WERI-Rb-1 (cell line): ENCODE data around the gene NXPE4.
"Not testable (repeated sequence)": the region's sequence is repeated elsewhere in the genome, so short reads cannot be mapped to it uniquely, and the experiment has no call there.

Experiments
- DNase-seq: peaks from one replicate; pipeline ENCODE4 v3.0.0-alpha.2; 2020
- H3K27ac ChIP-seq: fragments of 250-450 bp; sonication (Bioruptor Pico); 2 replicates; pipeline ENCODE4 v1.5.1; 2020; ENCODE audit warnings: mild to moderate bottlenecking, moderate library complexity
- H3K27me3 ChIP-seq: fragments of 250-450 bp; sonication (Bioruptor Pico); 2 replicates; pipeline ENCODE4 v1.5.1; 2021; ENCODE audit warnings: mild to moderate bottlenecking, low read depth, moderate library complexity; ENCODE audit not compliant: insufficient read depth, severe bottlenecking
- H3K36me3 ChIP-seq: fragments of 250-450 bp; sonication (Bioruptor Pico); 2 replicates; pipeline ENCODE4 v1.5.1; 2020; ENCODE audit warnings: mild to moderate bottlenecking, moderate library complexity
- H3K4me3 ChIP-seq: 2 replicates; pipeline ENCODE4 v1.5.1; 2011; ENCODE audit warnings: low read depth, mild to moderate bottlenecking, control low read depth, low read length
- H3K9me3 ChIP-seq: fragments of 250-450 bp; sonication (Bioruptor Pico); 2 replicates; pipeline ENCODE4 v1.5.1; 2021; ENCODE audit warnings: mild to moderate bottlenecking, moderate library complexity; ENCODE audit not compliant: severe bottlenecking
- TF ChIP-seq, protein P1 (sequence below): IDR thresholded peaks from 2 replicates; pipeline ENCODE4 v1.5.1; 2011; ENCODE audit warnings: low read depth, mild to moderate bottlenecking, control low read depth, inconsistent platforms, low read length

Gene NXPE4

DNA sequence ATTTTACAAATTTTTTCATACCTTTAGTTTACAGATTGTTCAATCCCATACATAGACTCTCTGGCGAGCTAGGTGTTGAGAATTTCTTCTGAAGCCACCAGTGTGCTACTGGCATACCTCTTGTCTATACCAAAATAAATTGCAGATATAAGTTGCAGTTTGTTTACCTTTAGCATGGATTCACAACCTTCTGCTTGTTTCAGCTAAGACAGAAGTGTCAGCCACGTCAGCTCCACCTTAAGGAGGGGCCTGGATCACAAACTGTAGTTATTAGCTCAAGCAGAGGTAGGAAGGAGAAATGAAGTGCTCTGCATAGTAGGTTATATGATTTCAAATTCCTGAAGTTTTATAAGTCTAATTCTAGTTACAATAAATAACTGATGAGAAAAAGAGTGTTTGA lies at the start of gene NXPE4:
Gene NXPE4 (minus strand): TSS at position 216 of the 400 bp plus-strand sequence. CDS start 1,027 bp downstream, outside the sequence.
- H3K4me3 ChIP-seq, result no peak within 1 kb of the TSS
- peaks cover 7% of the 10 kb centered on the region for H3K27me3 ChIP-seq
- H3K36me3 ChIP-seq, result no peaks in the 10 kb centered on the region
- DNase-seq, result no peak
- no peak within 1 kb of the TSS for H3K27ac ChIP-seq
- no peaks in the 10 kb centered on the region for H3K9me3 ChIP-seq
- TF ChIP-seq, protein P1, sequence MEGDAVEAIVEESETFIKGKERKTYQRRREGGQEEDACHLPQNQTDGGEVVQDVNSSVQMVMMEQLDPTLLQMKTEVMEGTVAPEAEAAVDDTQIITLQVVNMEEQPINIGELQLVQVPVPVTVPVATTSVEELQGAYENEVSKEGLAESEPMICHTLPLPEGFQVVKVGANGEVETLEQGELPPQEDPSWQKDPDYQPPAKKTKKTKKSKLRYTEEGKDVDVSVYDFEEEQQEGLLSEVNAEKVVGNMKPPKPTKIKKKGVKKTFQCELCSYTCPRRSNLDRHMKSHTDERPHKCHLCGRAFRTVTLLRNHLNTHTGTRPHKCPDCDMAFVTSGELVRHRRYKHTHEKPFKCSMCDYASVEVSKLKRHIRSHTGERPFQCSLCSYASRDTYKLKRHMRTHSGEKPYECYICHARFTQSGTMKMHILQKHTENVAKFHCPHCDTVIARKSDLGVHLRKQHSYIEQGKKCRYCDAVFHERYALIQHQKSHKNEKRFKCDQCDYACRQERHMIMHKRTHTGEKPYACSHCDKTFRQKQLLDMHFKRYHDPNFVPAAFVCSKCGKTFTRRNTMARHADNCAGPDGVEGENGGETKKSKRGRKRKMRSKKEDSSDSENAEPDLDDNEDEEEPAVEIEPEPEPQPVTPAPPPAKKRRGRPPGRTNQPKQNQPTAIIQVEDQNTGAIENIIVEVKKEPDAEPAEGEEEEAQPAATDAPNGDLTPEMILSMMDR, result no peak

DNA sequence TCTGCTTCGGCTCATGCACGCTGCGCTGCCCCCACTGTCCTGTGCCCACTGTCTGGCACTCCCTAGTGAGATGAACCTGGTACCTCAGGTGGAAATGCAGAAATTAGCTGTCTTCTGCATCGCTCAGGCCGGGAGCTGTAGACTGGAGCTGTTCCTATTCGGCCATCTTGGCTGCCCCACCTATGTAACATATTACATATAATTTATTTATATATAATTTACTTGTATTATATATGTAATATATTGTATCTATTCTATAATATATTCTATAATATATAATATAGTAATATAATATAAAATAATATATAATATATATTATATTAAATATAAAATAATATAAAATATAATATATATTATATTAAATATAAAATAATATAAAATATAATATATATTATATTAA lies 43.9 kb upstream of the NXPE4 start:
- H3K9me3 ChIP-seq, H3K27ac ChIP-seq, H3K36me3 ChIP-seq, DNase-seq, H3K27me3 ChIP-seq, H3K4me3 ChIP-seq: not testable (repeated sequence)

DNA sequence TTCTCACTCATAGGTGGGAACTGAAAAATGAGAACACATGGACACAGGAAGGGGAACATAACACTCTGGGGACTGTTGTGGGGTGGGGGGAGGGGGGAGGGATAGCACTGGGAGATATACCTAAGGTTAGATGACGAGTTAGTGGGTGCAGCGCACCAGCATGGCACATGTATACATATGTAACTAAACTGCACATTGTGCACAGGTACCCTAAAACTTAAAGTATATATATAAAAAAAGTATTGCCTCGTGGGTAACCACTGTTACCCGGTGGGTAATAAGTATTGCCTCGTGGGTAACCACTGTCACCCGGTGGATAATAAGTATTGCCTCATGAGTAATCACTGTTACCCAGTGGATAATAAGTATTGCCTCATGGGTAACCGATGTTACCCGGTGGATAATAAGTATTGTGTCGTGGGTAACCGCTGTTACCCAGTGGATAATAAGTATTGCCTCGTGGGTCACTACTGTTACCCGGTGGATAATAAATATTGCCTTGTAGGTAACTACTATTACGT lies 35.9 kb upstream of the NXPE4 start:
- not testable (repeated sequence) for H3K9me3 ChIP-seq, DNase-seq, H3K27me3 ChIP-seq, H3K36me3 ChIP-seq, H3K27ac ChIP-seq, H3K4me3 ChIP-seq

DNA sequence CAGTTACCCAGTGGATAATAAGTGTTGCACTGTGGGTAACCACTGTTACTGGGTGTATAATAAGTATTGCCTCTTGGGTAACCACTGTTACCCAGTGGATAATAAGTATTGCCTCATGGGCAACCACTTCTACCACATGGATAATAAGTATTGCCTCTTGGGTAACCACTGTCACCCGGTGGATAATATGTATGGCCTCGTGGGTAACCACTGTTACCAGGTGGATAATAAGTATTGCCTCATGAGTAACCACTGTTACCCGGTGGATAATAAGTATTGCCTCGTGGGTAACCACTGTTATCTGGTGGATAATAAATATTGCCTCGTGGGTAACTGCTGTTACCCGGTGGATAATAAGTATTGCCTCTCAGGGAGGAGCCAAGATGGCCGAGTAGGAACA lies 29.7 kb upstream of the NXPE4 start:
- H3K27ac ChIP-seq, result no peak overlapping the region

DNA sequence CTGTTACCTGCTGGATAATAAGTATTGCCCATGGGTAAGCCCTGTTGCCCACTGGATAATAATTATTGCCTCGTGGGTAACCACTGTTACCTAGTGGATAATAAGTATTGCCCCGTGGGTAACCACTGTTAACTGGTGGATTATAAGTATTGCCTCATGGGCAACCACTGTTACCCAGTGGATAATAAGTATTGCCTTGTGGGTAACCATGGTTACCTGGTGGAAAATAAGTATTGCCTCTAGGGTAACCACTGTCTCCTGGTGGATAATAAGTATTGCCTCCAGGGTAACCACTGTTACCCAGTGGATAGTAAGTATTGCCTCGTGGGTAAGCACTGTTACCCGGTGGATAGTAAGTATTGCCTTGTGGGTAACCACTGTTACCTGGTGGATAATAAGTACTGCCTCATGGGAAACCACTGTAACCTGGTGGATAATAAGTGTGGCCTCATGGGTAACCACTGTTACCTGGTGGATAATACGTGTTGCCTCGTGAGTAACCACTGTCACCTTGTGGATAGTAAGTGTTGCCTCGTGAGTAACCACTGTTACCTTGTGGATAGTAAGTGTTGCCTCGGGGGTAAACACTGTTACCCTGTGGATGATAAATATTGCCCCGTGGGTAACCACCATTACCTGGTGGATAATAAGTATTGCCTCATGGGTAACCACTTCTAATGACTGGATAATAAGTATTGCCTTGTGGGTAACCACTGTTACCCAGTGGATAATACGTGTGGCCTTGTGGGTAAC lies 29.0 kb upstream of the NXPE4 start:
- Histone ChIP-seq H3K36me3 (no peaks in the 10 kb centered on the region), H3K4me3 (no peak overlapping the region), H3K27ac (no peak overlapping the region), H3K9me3 (peaks cover 46% of the 10 kb centered on the region), H3K27me3 (no peaks in the 10 kb centered on the region)
- no peak for DNase-seq
- TF ChIP-seq, protein P1, result no peak

More for the DNA sequence above, 29.7 kb upstream of the NXPE4 start:
- peaks cover 40% of the 10 kb centered on the region for H3K9me3 ChIP-seq
- H3K27me3 ChIP-seq, result no peaks in the 10 kb centered on the region
- TF ChIP-seq, protein P1, result no peak
- no peak for DNase-seq
- no peak overlapping the region for H3K4me3 ChIP-seq
- H3K36me3 ChIP-seq, result no peaks in the 10 kb centered on the region

DNA sequence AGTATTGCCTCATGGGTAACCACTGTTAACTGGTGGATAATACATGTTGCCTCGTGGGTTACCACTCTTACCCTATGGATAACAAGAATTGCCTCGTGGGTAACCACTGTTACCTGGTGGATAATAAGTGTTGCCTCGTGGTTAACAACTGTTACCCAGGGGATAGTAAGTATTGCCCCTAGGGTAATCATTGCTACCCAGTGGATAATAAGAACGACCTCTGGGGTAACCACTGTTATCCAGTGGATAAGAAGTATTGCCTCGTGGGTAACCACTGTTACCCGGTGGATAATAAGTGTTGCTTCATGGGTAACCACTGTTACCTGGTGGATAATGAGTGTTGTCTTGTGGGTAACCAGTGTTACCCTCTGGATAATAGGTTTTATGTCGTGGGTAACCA lies 28.1 kb upstream of the NXPE4 start:
- Histone ChIP-seq H3K9me3 (peaks cover 47% of the 10 kb centered on the region), H3K4me3 (no peak overlapping the region)

More for the DNA sequence above, 28.1 kb upstream of the NXPE4 start:
- Histone ChIP-seq H3K27me3 (no peaks in the 10 kb centered on the region), H3K36me3 (no peaks in the 10 kb centered on the region), H3K27ac (no peak overlapping the region)
- TF ChIP-seq, protein P1, result no peak
- no peak for DNase-seq
